Measurements from ENCODE around the gene SHB. TPM values are rescaled to one million over a fixed set of nuclear protein-coding genes. Genes with fewer than 3 reads are reported as not detected.

The SHB gene
- total RNA-seq, 1 donor from 2014 or later, result 12.2 TPM

GRCh38 chr9:38044706-38045105 is 24.3 kb downstream of the SHB start:
- no peak for DNase-seq (ENCODE audit: low spot score in 2 of 2)
- FAIRE-seq, result no peak

DNA sequence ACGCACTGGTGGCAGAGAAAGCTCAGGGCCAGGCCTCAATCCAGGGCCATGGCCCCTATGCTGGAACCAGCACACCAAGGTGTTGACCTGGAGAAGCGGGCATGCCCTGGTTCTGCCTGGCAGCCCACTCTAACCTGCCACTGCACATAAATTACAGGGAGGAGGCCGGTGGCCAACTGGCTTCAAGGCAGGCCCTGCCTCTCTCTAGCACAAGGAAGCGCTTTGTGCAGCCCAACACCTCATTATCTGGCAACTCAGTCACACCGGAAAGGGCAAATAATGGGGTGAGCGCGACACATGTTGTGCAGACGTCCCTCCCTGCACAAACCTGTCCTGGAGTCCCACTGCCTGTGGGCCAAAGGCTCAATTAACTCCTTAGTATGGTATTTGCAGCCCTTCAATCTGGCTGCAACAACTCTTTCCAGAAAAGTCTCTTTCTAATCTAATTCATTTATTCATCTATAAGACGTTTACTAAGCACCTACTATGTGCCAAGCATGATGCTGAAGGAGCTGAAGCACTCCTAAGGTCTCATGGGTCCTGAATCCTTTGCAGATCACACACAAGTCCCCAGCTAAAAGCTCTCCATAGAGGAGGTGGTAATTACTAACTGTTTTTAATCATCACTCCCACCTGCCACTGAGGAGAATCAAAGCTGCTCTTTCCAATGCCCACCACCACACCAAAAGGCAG is 24.9 kb downstream of the SHB start:
- FAIRE-seq (no peak), DNase-seq (ENCODE audit: low spot score in 2 of 2) (no peak)

DNA sequence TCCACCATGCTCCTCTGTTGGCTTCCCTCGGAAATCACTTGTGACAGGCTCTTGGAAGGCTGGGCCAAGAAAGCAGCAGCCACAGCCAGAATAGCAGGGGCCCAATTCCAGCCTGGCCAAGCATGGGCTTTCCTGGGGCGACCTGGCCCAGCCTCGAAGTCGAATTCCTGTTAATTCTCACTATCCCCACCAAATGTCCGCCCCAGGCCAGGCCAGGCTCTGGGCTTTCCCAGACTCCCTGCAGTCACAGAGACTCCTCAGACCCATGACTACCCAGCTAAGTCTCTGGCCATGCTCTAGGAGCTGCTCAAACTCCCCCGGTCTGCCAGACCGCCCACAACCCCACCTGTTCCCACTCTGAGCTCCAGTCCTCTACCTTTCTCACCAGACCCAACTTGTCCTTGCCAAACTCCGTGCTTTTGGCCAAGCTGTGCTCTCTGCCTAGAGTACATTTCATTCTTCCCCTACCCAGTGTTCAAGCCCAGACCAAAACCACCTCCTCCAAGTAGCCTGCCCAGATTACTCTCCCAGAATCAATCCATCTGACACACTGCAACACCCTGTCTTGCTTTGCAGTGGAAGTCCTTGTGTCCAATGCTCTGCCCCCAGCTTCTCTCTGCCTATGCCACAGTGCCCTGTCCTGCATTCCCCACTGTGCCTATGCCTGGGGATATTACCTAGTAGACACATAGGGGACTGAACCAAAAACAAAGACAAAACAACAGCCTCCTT is 26.2 kb downstream of the SHB start:
- no peak for DNase-seq (ENCODE audit: low spot score in 2 of 2)
- FAIRE-seq, result no peak

- no peak for DNase-seq (ENCODE audit: low spot score in 2 of 2)
- no peak for FAIRE-seq
Measured at GRCh38 chr9:38041564-38042243, 27.3 kb downstream of the SHB start.

- DNase-seq (ENCODE audit: low spot score in 2 of 2), result no peak
Measured at GRCh38 chr9:38039907-38040682, 28.9 kb downstream of the SHB start.

DNA sequence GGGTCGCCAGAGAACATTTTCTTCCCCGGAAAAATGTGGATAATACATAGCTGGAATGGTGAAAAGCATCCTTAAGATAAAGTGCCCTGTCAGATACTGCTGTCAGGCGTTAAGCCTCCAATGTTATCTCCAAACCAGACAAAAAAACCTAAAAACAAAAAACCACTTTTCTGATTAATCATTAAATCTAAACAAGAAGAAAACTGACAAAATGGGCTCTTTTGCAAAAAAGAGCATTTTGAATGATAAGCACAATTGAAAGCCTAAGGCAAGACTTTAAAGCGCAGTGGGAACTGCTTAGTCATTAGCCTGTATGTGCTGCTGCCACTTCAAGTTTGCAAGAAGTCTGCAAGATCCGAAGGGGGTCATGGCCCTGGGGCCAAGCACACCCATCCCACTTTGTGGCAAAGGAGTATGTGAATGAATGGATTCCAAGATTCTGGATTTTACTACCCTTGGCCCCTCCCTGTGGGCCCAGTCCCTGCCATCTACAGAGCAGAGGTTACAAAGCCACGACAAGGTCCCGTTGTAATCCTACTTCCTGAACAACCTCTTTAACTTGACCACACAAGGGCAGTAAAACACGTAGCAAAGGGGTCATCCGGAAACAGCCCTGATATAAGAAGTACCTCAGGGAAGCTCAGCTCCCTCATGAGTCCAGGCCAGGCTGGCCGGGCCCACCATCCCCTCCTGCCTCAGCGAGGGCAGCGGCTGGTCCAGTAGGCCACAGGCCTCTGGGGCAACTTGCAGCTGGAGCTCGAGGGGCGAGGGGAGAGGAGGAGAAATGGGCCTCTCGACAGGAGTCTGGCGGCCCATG is 29.7 kb downstream of the SHB start:
- DNase-seq (ENCODE audit: low spot score in 2 of 2) (no peak), FAIRE-seq (no peak)

More at GRCh38 chr9:38039907-38040682, 28.9 kb downstream of the SHB start:
- FAIRE-seq, result no peak

GRCh38 chr9:38038307-38039089 is 30.5 kb downstream of the SHB start:
- FAIRE-seq (no peak), DNase-seq (ENCODE audit: low spot score in 2 of 2) (no peak)

GRCh38 chr9:38037981-38038306 is 31.1 kb downstream of the SHB start:
- FAIRE-seq (no peak), DNase-seq (ENCODE audit: low spot score in 2 of 2) (no peak)

- no peak for FAIRE-seq
- no peak for DNase-seq (ENCODE audit: low spot score in 2 of 2)
Measured at GRCh38 chr9:38036359-38037084, 32.5 kb downstream of the SHB start.

- DNase-seq (ENCODE audit: low spot score in 2 of 2) (no peak), FAIRE-seq (no peak)
Measured at GRCh38 chr9:38035873-38036272, 33.2 kb downstream of the SHB start.

GRCh38 chr9:38033941-38034340 is 35.1 kb downstream of the SHB start:
- DNase-seq (ENCODE audit: low spot score in 2 of 2) (no peak), FAIRE-seq (no peak)

DNA sequence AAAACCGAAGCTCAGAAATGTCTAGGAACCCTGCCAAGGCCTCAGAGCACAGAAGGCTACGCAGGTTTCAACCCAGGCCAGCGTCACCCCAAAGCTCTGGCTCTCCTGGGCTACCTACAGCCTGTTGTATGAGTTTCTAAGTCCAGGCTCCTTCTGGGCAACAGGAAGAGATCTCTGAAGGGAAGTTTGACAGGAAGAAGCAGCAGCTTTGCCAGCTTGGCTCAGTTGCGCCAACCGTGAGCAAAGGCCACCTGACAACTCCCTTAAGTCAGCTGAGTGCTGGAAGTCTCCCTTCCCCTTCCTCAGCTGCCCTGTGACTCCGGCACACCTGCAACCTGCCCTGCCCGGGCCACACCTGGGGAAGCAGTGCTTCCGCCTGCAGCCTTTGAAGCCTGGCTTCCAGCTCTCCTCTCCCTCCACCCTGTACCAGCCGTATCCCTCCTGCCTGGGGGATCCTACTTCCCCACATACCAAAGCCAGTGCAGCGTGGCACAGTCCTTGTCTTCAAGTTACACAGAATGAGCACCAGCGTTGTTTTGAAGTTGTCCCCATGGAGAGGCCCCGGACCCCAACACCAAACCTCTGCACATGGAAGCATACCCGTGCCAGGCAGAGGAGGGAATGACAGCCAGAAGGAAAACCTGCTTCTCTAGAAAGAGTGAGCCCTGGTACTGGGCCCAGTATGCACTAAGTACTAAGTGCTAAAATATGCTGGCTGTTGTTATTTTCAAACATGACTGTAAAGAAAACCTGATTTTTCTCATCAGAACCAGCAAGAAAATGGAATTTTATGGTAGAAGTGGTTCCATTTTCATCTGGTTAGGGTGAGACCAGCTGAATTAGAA is 36.5 kb downstream of the SHB start:
- DNase-seq (ENCODE audit: low spot score in 2 of 2), result no peak
- no peak for FAIRE-seq

DNA sequence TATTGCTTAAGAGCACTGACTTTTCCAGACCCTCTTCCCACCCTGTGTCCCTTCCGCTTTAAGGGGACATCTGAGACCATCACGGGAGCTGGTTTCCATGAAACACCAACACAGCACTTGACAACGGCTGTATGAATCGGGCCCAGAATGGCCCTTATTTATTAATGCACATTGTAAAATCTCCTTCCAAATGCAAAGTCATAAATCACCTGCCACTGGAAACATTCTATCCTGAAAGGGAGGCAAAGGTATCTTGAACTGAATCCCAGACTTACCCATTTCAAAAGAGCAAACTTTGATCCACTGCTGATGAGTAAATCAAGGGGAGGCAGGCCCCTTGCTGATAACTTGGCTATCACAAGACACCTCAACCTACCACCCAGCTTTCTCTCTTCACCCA is 37.4 kb downstream of the SHB start:
- no peak for FAIRE-seq
- no peak for DNase-seq (ENCODE audit: low spot score in 2 of 2)

DNA sequence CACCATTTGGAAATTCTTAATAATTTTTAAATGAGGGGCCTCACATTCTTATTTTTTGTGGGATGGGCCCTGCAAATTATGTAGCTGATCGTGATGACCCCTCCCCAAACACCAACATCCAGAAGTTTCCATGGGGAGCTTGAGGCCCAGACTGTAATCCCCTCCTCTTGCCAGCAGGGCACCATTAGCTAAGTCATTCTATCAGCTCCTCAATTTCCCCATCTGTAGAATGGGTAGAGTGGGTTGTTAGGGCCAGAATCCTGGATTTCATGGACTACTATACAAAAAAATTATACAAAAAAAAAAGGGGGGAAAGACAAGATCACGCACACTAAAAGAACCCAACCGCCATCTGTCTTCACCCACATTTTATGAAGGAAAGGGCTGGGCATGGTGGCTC is 38.4 kb downstream of the SHB start:
- no peak for DNase-seq (ENCODE audit: low spot score in 2 of 2)
- FAIRE-seq, result no peak

DNA sequence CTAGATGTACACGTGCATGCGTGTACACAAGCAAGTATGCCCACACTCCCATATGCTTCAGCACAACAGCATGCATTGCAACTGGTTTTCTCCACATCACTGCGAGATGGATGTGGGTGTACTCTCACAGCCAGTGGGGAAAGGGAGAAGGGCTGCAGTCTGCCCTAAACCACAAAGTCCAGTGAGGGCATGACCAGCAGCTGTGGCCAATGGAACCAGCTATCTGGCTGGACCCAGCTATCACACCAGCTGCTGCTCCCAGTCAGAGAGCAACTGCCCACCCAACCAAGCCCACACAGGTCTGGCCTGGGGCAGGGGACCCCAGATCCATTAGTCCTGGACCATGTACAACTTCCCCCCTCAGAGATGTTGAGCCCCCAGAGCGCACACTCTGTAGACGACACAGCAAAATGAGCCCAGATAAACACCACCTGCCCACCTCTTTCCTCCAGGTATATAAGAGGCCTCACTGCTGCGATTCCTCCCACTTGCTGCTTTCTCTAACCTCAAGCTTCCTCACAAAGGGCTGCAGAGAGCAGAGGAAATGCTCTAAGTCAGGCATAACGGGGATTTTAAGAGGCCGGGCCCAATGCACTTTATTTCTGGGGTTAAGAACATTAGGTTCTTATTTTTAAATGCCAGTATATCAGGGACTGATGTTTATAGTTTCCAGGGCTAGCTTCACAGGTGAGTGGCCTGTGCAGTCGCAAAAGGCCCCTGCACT is 39.0 kb downstream of the SHB start:
- no peak for FAIRE-seq
- DNase-seq (ENCODE audit: low spot score in 2 of 2), result no peak

DNA sequence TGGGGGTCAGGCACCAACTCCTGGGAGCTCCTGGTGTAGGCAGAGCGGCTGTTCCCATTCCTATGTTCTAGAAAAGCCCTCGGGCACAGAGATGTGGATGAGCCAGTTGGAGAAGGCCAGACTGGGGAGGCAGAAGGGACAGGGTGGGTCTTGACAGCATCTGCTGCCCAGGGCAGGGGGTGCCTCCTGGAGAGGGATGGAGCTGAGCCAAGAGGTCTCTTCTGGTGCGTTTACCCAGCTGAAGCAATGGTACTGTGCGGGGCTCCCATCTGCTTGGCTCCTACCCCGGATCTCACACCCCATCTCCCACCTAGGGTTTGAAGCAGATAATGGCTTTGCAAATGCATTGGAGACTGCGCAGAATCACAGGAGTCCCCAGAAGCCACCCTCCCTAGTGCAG is 41.3 kb downstream of the SHB start:
- FAIRE-seq, result no peak
- no peak for DNase-seq (ENCODE audit: low spot score in 2 of 2)

DNA sequence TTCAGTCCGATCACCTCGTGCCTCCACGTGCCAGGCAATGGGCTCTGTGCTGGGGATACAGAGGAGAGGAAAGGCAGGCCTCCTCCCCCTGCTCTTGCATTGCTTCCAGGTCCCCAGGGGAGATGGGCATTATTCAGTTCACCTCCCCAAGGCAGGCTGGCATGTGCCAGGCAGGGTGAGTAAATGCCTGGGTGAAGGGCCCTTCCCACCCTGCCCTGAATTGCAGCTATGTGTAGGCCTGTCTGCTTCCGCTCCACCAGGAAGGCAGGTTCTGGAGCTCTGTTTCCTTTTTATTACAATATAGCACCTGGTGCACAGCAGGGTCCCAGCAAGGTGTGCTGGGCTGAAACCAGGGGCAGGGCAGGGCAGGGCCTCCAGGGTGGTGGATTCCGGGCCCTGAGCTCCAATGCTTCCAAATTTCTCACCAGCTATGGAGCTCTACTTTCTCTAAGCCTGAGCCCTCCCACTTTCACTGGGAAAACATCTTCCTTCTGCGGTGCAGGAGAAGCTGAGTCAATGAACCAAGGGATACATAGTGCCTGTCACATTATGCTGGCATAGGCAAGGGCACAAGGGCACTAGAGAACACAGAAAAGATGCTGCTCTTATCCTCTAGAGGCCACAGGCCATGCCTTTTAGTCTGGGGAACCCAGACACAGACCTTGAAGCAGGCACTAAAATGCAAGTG is 42.0 kb downstream of the SHB start:
- FAIRE-seq (no peak), DNase-seq (ENCODE audit: low spot score in 2 of 2) (no peak)
